ENCODE measurements around the gene KLF5. TPM values are rescaled to one million over a fixed set of nuclear protein-coding genes. Genes with fewer than 3 reads are reported as not detected.

The KLF5 gene
- polyA plus RNA-seq, 1 of the 3 experiments (the other 2 are of a cell fraction): 2.7 TPM

GRCh38 chr13:73101351-73102007 lies 42.7 kb downstream of the KLF5 start:
- no peaks in the 10 kb centered on the region for H4K20me1 ChIP-seq (ENCODE audit: insufficient read depth)
- no peaks in the 10 kb centered on the region for H3K9me2 ChIP-seq
- no peak overlapping the region for H2AFZ ChIP-seq (ENCODE audit: low read depth)
- ChIA-PET POLR2A (no interaction called here), CTCF (no interaction called here)
- TF ChIP-seq RAD21 (IDR thresholded peaks at IDR 0.05; ENCODE audit: low read length) (no peak), FOXJ3 (CRISPR knock-in tag; IDR thresholded peaks at IDR 0.05) (no peak), EZH2phosphoT487 (IDR thresholded peaks at IDR 0.05; ENCODE audit: borderline replicate concordance, low read depth) (no peak), CTCF (IDR thresholded peaks at IDR 0.05) (no peak)
- TF ChIP-seq, protein P1, sequence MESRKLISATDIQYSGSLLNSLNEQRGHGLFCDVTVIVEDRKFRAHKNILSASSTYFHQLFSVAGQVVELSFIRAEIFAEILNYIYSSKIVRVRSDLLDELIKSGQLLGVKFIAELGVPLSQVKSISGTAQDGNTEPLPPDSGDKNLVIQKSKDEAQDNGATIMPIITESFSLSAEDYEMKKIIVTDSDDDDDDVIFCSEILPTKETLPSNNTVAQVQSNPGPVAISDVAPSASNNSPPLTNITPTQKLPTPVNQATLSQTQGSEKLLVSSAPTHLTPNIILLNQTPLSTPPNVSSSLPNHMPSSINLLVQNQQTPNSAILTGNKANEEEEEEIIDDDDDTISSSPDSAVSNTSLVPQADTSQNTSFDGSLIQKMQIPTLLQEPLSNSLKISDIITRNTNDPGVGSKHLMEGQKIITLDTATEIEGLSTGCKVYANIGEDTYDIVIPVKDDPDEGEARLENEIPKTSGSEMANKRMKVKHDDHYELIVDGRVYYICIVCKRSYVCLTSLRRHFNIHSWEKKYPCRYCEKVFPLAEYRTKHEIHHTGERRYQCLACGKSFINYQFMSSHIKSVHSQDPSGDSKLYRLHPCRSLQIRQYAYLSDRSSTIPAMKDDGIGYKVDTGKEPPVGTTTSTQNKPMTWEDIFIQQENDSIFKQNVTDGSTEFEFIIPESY (IDR thresholded peaks at IDR 0.05; ENCODE audit: borderline replicate concordance, low read depth): no peak
- no peak overlapping the region for H3K27ac ChIP-seq (ENCODE audit: low read depth in 2 of 2, low read length in 1 of 2)
- WGBS (ENCODE audit: low lambda C conversion rate): 88% methylated on average over 2 of the region's 2 CpGs
- H3K36me3 ChIP-seq (replicated peaks in 1 of 2; ENCODE audit: control insufficient read depth in 1 of 2, insufficient read depth in 2 of 2, low read length in 1 of 2): no peaks in the 10 kb centered on the region
- no peaks in the 10 kb centered on the region; the same call in 1 of the 2 replicates for H3K9me3 ChIP-seq
- no peak overlapping the region for H3K4me2 ChIP-seq
- H3F3A ChIP-seq (replicated peaks; ENCODE audit: insufficient read depth): no peaks in the 10 kb centered on the region
- no peak for DNase-seq
- no peak overlapping the region for H3K4me3 ChIP-seq (ENCODE audit: low read depth in 2 of 2, low read length in 1 of 2)
- no peak overlapping the region for H3K9ac ChIP-seq
- H3K4me1 ChIP-seq (ENCODE audit: control insufficient read depth in 1 of 2, insufficient read depth in 2 of 2, low read depth in 1 of 2, low read length in 1 of 2): no peaks in the 10 kb centered on the region; a peak in 1 of 4 replicates
- H3K27me3 ChIP-seq (ENCODE audit: insufficient read depth): no peaks in the 10 kb centered on the region
- no peaks in the 10 kb centered on the region for H3K79me2 ChIP-seq (ENCODE audit: insufficient read depth)

- no peak overlapping the region for H3K4me2 ChIP-seq
- no peak for DNase-seq
- CTCF ChIA-PET: no interaction called here
- H2AFZ ChIP-seq (ENCODE audit: low read depth): no peak overlapping the region
- no peak overlapping the region for H3K9ac ChIP-seq
- 73% methylated on average over 1 of the region's 1 CpG for WGBS (ENCODE audit: low lambda C conversion rate)
- POLR2A ChIA-PET: no interaction called here
- H3K79me2 ChIP-seq (ENCODE audit: insufficient read depth): no peaks in the 10 kb centered on the region
- no peak overlapping the region for H3K27ac ChIP-seq (ENCODE audit: low read depth in 2 of 2, low read length in 1 of 2)
- no peak overlapping the region for H3K4me3 ChIP-seq (ENCODE audit: low read depth in 2 of 2, low read length in 1 of 2)
- H3K9me3 ChIP-seq: no peaks in the 10 kb centered on the region; the same call in 1 of the 2 replicates
- H4K20me1 ChIP-seq (ENCODE audit: insufficient read depth): no peaks in the 10 kb centered on the region
- no peaks in the 10 kb centered on the region for H3F3A ChIP-seq (replicated peaks; ENCODE audit: insufficient read depth)
- H3K36me3 ChIP-seq (replicated peaks in 1 of 2; ENCODE audit: control insufficient read depth in 1 of 2, insufficient read depth in 2 of 2, low read length in 1 of 2): no peaks in the 10 kb centered on the region
- no peaks in the 10 kb centered on the region; a peak in 1 of 4 replicates for H3K4me1 ChIP-seq (ENCODE audit: control insufficient read depth in 1 of 2, insufficient read depth in 2 of 2, low read depth in 1 of 2, low read length in 1 of 2)
- H3K27me3 ChIP-seq (ENCODE audit: insufficient read depth): no peaks in the 10 kb centered on the region
- H3K9me2 ChIP-seq: no peaks in the 10 kb centered on the region
- TF ChIP-seq TCF12 (IDR thresholded peaks at IDR 0.05): no peak
- TF ChIP-seq FOXM1 (IDR thresholded peaks at IDR 0.05; ENCODE audit: low read depth): no peak
- no peak for TF ChIP-seq REST (IDR thresholded peaks at IDR 0.05; ENCODE audit: low read depth, low read length)
- TF ChIP-seq, protein P2, sequence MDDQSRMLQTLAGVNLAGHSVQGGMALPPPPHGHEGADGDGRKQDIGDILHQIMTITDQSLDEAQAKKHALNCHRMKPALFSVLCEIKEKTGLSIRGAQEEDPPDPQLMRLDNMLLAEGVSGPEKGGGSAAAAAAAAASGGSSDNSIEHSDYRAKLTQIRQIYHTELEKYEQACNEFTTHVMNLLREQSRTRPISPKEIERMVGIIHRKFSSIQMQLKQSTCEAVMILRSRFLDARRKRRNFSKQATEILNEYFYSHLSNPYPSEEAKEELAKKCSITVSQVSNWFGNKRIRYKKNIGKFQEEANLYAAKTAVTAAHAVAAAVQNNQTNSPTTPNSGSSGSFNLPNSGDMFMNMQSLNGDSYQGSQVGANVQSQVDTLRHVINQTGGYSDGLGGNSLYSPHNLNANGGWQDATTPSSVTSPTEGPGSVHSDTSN (IDR thresholded peaks at IDR 0.05): no peak
- no peak for TF ChIP-seq YY1 (IDR thresholded peaks at IDR 0.05; ENCODE audit: low read depth)
- TF ChIP-seq ELF1 (IDR thresholded peaks at IDR 0.05): no peak
- no peak for TF ChIP-seq FOSL2 (IDR thresholded peaks at IDR 0.05; ENCODE audit: borderline replicate concordance, low read depth)
- TF ChIP-seq, protein P1 (IDR thresholded peaks at IDR 0.05; ENCODE audit: borderline replicate concordance, low read depth): no peak
- TF ChIP-seq NFIC (IDR thresholded peaks at IDR 0.05; ENCODE audit: borderline replicate concordance): no peak
- TF ChIP-seq JUND (IDR thresholded peaks at IDR 0.05): no peak
- TF ChIP-seq, protein P3, sequence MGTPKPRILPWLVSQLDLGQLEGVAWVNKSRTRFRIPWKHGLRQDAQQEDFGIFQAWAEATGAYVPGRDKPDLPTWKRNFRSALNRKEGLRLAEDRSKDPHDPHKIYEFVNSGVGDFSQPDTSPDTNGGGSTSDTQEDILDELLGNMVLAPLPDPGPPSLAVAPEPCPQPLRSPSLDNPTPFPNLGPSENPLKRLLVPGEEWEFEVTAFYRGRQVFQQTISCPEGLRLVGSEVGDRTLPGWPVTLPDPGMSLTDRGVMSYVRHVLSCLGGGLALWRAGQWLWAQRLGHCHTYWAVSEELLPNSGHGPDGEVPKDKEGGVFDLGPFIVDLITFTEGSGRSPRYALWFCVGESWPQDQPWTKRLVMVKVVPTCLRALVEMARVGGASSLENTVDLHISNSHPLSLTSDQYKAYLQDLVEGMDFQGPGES (IDR thresholded peaks at IDR 0.05; ENCODE audit: low read depth, low read length): no peak
Observed at GRCh38 chr13:73103238-73103637, 44.4 kb downstream of the KLF5 start.
